ENCODE data around the gene INPPL1.
"Not testable (repeated sequence)": the region's sequence is repeated elsewhere in the genome, so short reads cannot be mapped to it uniquely, and the experiment has no call there.

The INPPL1 gene

DNA sequence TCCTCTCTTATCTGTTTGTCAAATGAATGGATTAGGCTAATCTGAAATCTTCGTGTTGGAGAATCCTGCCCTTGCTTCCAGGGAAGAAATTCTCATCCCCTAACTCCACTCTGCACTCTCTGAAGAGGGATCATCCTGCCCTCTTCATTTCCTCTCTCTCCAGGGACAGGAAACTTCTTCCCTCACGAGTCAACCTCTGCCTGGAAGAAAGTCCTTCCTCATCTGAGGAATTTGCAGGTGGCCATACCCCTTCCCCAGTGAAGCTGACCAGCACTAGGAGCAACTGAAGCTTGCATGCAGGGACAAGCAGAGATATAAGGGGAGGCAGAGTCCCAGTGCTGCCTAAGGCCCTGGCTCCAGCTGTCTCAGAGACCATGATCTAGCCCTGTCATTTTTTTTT, 23.0 kb downstream of the INPPL1 start:
- no peak for DNase-seq

DNA sequence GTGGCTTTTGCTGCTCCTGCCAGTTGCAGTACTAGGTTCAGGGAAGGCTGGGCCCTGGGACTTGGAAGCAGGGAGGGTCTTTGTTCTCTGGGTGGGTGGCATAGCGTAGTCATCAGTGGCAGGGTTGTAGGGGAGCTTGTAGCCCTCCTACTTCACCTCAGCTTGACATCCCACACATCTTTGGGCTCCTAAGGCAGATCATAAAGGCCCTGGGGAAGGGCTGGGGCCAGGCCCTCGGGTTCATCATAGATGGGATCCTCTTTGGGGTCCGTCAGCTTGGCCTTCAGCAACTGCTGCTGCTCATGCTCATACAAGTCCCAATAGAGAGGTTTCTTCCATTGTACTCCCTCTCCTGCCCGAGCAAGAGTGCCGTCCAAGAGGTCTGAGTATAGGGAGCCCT, 25.4 kb downstream of the INPPL1 start:
- DNase-seq = no peak

DNA sequence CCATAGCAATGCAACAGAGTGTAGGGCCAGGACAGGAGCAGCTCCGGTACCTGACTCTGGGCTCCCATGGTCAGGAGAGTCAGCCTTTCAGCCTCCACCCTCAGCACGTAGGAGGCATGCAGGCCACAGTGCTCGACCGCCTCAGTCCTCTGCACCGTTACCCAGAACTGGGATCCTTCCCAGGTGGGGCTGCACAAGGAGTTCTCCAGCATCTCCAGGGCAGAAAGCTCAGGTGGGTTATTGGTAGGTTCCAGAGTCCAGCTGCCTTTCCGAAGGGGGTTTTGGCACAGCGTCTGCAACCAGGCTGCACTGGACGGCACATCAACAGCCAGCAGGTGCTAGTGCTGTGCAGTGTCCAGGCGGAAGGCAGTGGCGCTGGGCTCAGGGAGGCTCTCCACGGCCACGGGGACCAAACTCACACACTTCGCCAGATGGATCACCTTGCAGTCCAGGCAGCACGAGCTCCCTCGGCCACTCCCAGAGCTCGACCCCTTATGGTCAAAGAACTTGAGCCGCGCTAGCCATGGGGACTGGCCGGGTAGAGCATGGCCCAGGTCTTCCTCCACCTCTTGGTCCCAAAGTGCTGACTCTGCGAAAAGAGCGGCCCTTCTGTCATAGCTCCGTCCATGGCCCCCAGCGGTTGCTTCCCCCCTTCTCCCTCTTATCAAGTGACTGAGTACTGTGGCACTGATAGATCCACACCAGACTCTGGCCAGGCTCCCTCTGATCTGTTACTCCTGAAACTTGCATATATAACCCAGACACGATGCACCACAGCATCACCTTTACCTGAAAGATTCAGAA, 26.3 kb downstream of the INPPL1 start:
- DNase-seq = no peak

DNA sequence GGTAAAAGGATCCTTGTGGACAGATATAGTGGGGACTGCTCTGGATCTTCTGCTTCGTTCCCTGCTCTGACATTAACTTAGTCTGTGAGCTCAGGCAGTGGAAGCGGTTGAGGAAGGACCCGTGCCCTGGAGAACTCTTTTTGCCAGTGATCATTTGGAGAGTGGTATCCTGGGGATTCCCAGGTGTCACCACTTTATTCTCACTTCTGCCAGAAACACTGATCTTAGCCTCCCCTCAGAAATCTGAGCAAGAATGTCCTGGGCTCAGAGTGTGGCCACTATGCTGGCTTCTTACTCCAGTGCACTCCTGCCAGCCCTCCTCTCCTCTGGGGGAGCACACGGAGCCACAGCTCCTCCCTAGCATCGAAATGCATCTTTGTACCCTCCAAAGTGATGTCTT, 27.0 kb downstream of the INPPL1 start:
- no peak for DNase-seq

DNA sequence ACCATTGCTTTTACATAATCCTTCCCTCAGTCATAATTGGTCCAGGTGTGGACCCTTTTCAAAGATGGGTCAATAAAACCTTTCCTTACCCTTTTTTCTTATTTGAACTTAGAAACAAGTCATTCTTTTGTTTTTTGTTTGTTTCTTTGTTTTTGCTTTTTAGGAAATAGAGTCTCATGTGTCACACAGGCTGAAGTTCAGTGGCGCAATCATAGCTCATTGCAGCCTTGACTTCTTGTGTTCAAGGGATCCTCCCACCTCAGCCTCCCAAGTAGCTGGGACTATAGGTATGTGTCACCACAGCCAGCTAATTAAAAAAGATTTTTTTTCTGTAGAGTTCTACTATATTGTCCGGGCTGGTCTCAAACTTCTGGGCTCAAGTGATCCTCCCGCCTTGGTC, 28.8 kb downstream of the INPPL1 start:
- DNase-seq = no peak

DNA sequence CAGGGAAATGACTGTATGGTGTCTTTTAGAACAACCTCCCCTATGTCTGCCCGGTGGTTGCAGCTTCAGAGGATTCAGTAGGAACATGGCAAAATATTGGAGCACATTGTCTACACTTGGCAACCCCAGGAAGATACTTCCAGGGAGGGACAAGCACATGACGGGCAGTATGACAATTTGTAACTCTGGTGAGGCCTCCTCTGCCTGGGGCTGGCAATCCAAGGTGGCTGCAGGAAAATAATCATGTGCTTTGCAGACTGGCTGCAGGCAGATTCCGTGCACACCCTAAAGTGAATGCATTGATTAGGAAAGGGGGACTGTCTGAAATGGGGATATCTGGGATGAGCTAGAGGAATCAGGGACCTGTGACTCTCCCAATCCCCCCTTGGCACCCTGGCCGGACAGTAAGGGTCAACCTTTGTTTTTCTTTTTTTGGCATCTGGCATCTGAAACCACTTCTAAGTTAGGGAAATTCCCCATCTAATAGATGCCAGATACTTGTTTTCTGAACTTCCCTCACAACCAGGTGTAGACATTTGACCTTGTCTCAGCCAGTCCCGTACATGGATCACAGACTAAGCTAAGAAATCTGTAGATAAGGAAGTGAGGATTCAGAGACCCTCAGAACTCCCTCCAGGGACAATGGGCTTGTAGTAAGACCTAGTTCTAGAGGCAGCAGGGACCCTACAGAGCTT, 29.9 kb downstream of the INPPL1 start:
- no peak for DNase-seq

DNA sequence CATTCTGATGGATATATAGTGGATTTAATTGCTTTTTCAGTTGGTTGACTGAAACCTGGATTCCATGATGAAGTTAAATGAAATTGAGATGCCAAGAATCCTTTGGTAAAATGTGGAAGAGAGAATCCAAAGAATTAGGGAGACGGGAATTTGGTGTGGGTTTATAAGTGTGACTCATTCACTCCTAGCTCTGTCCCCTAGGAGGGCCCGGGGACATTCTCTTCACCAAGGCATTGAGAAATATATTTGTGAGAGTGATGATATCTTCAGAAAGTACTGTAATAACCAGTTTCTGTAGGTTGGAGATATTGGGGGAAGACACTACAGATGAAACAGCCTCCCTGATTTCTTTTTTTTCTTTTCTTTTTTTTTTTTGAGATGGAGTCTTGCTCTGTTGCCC, 33.0 kb downstream of the INPPL1 start:
- no peak for DNase-seq

DNA sequence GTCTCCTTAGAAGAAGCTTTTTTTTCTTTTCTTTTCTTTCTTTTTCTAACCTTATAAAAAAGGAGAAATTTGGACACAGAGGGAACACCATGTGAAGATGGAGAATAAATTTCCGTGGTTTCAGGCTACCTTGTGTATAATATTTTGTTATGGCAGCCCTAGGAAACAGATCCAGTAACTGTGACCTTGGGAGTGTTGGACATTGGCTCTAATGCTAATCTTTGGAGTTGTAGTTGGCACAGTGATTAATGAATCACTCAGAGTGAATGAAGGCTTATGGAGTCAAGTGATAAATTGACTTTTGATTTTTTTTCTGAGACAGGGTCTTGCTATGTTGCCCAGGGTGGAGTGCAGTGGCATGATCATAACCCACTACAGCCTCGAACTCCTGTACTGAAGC, 34.9 kb downstream of the INPPL1 start:
- DNase-seq = no peak

DNA sequence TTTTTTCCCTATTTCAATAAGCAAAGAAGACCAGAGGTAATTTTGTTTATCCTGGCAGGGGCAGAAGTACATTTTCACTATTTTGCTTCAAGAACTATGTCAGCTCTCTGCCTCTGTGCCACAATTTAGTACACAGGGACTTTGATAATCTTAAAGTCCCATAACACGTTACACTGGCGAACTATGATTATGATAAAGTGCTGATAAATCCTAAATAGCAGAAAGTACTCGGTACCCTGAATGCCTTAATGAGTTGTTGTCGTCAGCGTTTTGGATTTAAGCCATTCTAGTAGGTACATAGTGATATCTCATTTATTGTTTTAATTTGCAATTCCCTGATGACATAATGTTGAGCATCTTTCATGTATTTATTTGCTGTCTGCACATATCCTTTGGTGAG, 36.0 kb downstream of the INPPL1 start:
- no peak for DNase-seq

DNA sequence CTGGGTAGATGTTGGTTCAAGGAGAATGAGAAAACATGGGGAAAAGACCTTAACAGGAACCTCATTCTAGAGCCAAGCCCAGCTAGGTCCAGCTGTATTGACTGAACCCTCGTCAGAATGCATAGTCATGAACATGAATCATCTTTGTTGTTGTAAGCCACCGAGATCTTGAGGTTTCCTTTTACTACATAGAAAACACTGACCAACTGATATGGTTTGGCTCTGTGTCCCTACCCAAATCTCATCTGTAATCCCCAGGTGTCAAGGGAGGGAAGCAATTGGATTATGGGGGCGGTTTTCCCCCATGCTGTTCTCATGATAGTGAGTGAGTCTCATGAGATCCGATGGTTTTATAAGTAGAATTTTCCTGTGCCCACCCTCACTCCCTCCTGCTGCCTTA, 38.8 kb downstream of the INPPL1 start:
- no peak for DNase-seq

DNA sequence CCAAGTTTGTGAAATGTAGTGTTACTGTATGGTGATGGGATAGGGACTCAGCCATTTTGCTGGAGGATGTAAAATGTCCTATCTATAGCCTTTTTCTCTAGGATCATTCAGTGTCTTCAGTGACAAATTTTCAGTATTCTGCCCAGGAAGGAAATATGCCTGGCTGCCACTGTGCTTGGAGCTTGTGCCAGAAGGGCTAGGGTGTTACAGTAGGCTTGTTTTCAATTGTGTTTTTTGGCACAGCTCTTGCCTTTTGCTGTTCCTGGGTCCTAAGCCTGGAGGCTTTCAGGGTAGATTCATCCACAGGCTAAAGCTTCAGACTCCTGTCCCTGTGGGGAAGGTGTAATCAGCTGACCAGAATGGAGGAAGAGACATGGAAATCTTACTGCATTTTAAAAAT, 41.4 kb downstream of the INPPL1 start:
- DNase-seq = no peak

DNA sequence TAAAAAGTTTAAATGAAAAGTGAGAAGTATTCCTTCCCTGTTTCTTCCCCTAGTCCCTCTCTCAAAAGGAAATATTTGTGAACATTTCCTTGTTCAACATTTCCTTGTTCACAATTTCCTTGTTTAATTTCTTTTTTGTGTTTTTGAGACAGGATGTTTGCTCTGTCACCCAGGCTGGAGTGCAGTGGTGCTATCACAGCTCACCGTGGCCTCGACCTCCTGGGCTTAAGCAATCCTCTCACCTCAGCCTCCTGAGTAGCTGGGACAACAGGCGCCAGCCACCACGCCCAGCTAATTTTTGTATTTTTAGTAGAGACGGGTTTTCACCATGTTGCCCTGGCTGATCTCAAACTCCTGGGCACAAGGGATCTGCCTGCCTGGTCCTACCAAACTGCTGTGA, 42.4 kb downstream of the INPPL1 start:
- DNase-seq = not testable (repeated sequence)

DNA sequence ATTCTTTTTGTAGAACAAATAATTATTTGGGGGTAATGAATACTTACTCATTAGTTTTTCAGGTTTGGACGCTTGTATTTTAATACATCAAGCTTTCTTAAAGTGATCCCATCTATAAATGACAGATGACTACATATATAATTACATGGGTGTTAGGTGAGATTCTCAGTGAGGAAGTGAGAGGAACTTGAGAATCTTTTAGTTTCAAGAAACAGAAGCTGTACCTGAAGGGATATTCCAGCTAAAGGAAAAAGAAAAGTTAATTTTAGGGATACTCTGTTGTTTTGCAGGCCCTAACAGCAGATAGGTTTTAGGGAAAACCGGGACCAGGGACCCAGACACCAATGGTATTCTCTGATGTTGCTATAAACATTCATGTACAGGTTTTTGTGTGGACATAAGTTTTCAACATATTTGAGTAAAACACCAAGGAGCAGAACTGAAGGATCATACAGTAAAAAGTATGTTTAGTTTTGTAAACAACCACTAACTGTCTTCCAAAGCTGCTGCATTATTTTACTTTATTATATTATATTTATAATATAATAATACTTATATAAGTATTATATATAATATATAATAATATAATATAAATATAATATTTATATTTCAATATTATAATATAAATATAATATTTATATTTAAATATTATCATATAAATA, 43.5 kb downstream of the INPPL1 start:
- DNase-seq = no peak

DNA sequence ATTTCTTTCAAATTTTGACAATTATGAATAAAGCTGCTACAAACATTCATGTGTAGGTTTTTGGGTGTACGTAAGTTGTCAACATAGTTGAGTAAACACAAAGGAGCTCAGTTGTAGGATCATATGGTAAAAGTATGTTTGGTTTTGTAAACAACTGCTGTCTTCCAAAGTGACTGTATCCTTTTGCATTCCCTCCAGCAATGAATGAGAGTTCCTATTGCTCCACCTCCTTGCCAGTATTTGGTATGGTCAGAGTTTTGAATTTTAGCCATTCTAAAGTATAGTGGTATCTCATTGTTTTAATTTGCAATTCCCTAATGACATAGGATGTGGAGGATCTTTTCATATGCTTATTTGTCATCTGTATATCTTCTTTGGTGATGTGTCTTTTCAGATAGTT, 47.4 kb downstream of the INPPL1 start:
- no peak for DNase-seq

DNA sequence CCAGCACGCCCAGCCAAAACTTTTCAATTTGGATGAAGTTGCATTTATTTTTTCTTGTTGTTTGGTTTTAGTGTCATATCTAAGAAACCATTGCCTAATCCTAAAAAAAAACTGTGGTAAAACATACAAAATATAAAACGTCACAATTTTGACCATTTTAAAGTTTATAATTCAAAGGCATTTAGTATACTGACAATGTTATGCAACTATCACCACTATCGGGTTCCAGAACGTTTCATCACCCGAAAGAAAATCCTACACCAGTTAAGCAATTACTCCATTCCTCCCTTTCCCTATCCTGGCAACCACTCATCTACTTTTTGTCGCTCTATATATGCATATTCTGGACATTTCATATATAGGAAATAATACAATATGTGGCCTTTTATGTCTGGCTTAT, 49.9 kb downstream of the INPPL1 start:
- no peak for DNase-seq

DNA sequence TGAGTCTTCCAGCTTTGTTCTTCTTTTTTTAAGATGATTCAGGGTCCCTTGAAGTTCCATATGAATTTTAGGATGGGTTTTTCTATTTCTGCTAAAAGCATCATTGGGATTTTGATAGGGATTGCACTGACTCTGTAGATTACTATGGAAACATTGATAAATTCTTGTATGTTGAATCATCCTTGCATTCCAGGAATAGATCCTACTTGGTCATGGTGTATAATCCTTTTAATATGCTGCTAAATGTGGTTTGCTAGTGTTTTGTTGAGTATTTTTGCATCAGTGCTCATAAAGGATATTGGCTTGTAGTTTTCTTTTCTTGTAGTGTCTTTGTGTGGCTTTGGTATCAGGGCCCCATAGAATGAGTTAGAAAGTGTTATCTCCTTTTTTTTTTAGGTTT, 54.3 kb downstream of the INPPL1 start:
- no peak for DNase-seq

DNA sequence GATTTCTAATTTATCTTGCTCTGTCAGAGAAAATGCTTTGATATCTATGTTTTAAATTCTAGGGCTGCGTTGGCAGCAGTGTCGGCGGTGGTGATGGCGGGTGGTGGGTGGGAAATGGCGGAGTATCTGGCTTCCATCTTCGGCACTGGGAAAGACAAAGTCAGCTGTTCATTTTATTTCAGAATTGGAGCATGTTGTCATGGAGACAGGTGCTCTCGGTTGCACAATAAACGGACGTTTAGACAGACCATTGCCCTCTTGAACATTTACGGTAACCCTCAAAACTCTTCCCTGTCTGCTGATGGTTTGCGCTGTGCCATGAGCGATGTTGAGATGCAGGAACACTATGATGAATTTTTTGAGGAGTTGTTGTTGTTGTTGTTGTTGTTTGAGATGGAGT, 55.5 kb downstream of the INPPL1 start:
- DNase-seq = no peak

DNA sequence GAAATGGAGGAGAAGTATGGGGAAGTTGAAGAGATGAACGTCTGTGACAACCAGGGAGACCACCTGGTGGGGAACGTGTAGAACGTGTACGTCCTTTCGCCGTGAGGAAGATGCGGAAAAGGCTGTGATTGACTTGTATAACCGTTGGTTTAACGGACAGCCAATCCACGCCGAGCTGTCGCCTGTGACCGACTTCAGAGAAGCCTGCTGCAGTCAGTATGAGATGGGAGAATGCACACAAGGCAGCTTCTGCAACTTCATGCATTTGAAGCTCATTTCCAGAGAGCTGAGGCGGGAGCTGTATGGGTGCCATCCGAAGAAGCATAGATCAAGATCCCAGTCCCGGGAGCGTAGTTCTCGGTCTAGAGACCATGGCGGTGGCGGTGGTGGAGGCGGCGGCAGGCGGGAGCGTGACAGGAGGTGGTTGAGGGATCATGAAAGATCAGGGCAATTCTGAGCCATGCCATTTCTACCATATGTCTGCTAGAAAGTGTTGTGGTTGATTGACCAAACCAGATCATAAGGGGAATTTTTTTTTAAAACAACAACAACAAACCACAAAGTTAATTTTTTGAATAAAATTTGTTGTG, 56.3 kb downstream of the INPPL1 start:
- no peak for DNase-seq

DNA sequence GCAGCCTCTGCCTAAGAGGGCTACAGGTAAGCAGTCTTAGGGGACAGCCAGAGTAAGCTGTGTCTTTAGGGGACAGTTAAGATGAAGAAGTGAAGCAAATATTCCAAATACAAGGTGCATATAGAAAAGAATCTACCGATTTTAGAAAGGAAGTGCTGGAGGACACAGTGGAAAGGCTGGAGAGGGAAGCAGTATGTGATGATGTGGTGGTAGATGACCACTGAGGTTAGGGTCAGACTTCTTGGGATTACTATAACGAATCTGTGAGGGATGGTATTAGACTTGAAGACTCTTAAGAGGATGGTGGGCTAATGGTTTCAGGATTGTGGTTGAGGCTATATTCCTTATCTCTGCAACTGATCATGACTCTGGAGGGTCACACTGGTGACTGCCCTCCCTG, 59.4 kb downstream of the INPPL1 start:
- DNase-seq = no peak

DNA sequence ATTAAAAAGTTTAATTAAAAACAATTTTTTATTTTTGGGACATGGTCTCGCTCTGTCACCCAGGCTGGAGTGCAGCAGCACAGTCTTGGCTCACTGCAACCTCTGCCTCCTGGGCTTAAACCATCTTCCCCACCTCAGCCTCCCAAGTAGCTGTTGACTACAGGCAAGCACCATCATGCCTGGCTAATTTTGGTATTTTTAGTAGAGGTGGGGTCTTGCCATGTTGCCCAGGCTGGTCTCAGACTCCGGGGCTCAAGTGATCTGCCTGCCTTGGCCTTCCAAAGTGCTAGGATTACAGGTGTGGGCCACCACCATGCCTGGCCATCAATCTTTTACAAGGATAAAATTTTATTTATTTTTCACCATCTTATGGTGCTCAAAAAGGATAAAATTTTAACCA, 62.7 kb downstream of the INPPL1 start:
- DNase-seq = no peak

Measured in activated CD8-positive, alpha-beta memory T cell treated with anti-CD3 and anti-CD28 coated beads, Interleukin-2, amount 50 U/mL, for 48 hours (primary cell).